Peyer's patch (tissue), 4 donors: ENCODE data around the gene TMSB10. TPM values are rescaled to one million over a fixed set of nuclear protein-coding genes. Genes with fewer than 3 reads are reported as not detected.

Source experiments
- DNase-seq, 3 donors: peaks; one replicate each; pipeline ENCODE4 v3.0.0-alpha.2; 2017 to 2019
- H3K27ac ChIP-seq, 4 donors: fragments of 200-600 bp; sonication (generic); one replicate each; pipeline ENCODE4 v1.5.1; 2016 to 2019
- H3K27me3 ChIP-seq, 2 donors: fragments of 200-600 bp; sonication (generic); one replicate each; pipeline ENCODE4 v1.5.1; 2019
- H3K36me3 ChIP-seq, 3 donors: fragments of 200-600 bp; sonication (generic); one replicate each; pipeline ENCODE4 v1.5.1; 2016 to 2019
- H3K4me1 ChIP-seq, 4 donors: fragments of 200-600 bp; sonication (generic); one replicate each; pipeline ENCODE4 v1.5.1; 2016 to 2019
- H3K4me3 ChIP-seq, 4 donors: fragments of 200-600 bp; sonication (generic); 1 replicate in 3 of 4; 2 replicates in 1 of 4; pipeline ENCODE4 v1.5.1; 2016 to 2019; ENCODE audit warnings: mild to moderate bottlenecking in 1 of 4
- H3K9me3 ChIP-seq, 4 donors: fragments of 200-600 bp; sonication (generic); one replicate each; pipeline ENCODE4 v1.5.1; 2016 to 2019; ENCODE audit warnings: mild to moderate bottlenecking in 1 of 4
- CTCF ChIP-seq, 6 experiments: fragments of 450-650 bp in 4 of 6; fragments of 200-600 bp in 2 of 6; sonication (generic) in 1 of 6; IDR thresholded peaks; one replicate each; pipeline ENCODE4 v1.5.1; 2017 to 2019; ENCODE audit warnings: antibody characterized with exemption in 6 of 6, mild to moderate bottlenecking in 3 of 6, moderate library complexity in 1 of 6
- POLR2A ChIP-seq, 2 donors: fragments of 450-650 bp; IDR thresholded peaks; one replicate each; pipeline ENCODE4 v1.5.1; 2017; ENCODE audit warnings: antibody characterized with exemption in 2 of 2, mild to moderate bottlenecking in 2 of 2, moderate library complexity in 2 of 2
- total RNA-seq, 4 donors: library from RNA; depleted of rRNA; stranded (reverse); fragments of >200 nt; gene quantifications; one replicate each; pipeline ENCODE4 v1.1.0, GENCODE V29; 2016

The TMSB10 gene
- total RNA-seq, 4 donors from 2014 or later = 3,771 to 5,073 (median 4,495) TPM

DNA sequence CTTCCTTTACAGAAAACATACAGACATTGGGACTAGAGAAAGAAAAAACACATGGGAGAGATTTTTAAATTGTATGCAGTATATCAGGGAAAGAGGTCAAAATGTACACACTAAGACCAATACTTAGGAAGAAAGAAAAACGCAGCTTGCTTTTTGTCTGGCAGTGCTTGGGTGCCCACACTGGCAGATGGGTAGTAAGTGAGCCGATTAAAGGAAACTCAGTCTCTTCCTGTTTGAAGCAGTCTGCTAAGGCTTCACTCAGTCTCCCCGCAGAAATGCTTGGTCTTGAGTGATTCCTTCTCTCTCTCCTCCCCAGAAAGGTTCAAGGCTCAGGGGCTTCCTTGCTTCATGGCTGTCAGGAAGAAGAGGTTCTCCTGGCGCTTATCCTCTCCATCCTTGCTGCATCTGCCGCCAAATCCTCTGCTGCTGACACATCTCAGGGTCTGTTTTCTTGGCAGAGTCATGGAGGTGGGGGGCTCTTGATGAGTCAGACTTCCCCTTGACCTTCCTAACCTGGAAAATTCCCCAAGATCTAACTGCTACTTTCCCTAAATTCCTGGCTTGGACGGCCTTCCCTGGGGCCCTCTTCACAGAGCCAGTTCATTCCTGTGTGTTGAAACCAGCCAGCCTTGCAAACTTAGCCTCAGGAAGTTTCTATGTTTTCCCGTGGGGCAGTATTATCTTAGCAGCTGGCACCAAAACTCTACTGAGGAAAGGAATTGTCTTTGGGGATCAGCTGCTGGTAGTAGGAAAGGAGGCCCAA, 10.5 kb upstream of the TMSB10 start:
- H3K9me3 ChIP-seq = no peaks in the 10 kb centered on the region
- H3K27me3 ChIP-seq = no peaks in the 10 kb centered on the region
- no peaks in the 10 kb centered on the region for H3K36me3 ChIP-seq
- H3K4me3 ChIP-seq = no peak overlapping the region
- H3K4me1 ChIP-seq = peaks cover 3 to 26% (median 13%) of the 10 kb centered on the region in 4 donors
- no peak for TF ChIP-seq CTCF (IDR thresholded peaks at IDR 0.05)
- TF ChIP-seq POLR2A (IDR thresholded peaks at IDR 0.05) = no peak
- DNase-seq = peak in 2 of 3 donors; percentile 47 to 59
- H3K27ac ChIP-seq = peak overlapping the region in 3 of 4 donors; percentile 4 to 76 (median 42)

- Histone ChIP-seq H3K4me1 (peaks cover 3 to 26% (median 13%) of the 10 kb centered on the region in 4 donors), H3K27ac (no peak overlapping the region), H3K27me3 (no peaks in the 10 kb centered on the region), H3K9me3 (no peaks in the 10 kb centered on the region), H3K4me3 (no peak overlapping the region), H3K36me3 (no peaks in the 10 kb centered on the region)
- no peak for DNase-seq
- TF ChIP-seq CTCF (IDR thresholded peaks at IDR 0.05) = no peak
- no peak for TF ChIP-seq POLR2A (IDR thresholded peaks at IDR 0.05)
Measured at GRCh38 chr2:84896567-84896966, 8.9 kb upstream of the TMSB10 start.

DNA sequence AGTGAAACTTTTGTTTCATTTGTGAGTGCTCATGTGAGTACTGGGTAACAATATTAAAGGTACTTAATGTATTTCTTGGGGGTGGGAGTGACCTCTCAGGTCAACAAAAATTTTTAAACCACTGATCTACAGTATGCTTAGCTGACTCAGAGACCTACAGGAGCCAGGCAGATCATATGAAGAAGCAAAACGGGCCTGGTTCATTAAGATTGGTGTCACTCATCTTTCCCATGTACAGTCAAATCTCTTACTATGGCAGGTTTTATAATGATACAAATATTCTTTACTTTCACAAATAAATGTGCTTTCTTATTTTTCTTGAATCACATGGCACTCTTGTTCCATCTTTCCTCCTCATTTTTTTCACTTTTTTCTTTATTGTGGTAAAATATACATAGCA, 7.7 kb upstream of the TMSB10 start:
- DNase-seq = no peak
- Histone ChIP-seq H3K36me3 (no peaks in the 10 kb centered on the region), H3K27ac (peak overlapping the region; percentile 52 to 76 (median 64)), H3K4me1 (peaks cover 3 to 26% (median 13%) of the 10 kb centered on the region in 4 donors), H3K27me3 (no peaks in the 10 kb centered on the region), H3K9me3 (no peaks in the 10 kb centered on the region), H3K4me3 (no peak overlapping the region)
- TF ChIP-seq POLR2A (IDR thresholded peaks at IDR 0.05) = no peak
- TF ChIP-seq CTCF (IDR thresholded peaks at IDR 0.05) = no peak

DNA sequence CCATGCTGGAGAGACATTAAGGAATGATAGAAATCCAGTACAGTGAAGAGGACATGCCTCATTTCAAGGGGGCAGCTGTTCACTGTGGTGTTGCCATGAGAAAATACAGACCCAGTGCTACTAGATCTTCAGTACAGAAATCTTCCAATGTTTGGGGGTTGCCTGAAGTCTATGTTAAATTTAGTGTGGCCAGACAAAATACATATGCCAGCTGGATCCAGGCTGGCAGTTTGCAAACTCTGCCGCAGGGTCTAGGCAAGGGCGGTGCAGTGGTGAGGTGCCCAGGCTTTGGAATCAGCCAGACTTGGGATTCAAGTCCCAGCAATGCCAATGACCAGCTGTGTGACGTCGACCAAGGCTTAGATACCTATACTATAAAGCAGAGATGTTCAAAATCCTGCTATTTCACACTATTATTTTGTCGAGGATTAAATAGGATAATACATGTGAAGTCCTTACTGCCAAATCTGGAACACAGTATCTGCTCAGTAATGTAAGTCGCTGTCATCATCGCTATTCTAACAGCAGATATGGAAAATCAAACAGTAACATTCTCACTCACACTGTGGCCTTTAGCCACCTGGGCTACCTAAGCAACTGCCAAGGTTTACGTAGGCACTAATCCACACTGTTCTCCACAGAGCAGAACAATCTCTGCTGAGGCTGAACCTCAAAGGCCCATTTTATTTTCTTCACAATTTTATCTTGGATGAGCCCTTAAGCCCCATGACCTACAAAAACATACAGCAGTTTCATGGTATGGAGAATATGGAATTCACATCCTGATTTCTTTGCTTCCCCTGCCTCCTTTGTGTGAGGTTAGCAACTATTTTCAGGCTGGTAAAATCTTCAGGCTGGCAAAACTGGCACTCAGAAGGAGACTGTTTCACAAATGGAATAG, 5.9 kb upstream of the TMSB10 start:
- TF ChIP-seq POLR2A (IDR thresholded peaks at IDR 0.05) (no peak), CTCF (IDR thresholded peaks at IDR 0.05) (no peak)
- H3K9me3 ChIP-seq = no peaks in the 10 kb centered on the region
- H3K4me3 ChIP-seq = no peak overlapping the region
- H3K27me3 ChIP-seq = no peaks in the 10 kb centered on the region
- no peak for DNase-seq
- H3K4me1 ChIP-seq = peaks cover 3 to 23% (median 10%) of the 10 kb centered on the region in 4 donors
- no peaks in the 10 kb centered on the region for H3K36me3 ChIP-seq
- H3K27ac ChIP-seq = peak overlapping the region; percentile 52 to 76 (median 70)

- Histone ChIP-seq H3K4me3 (no peak overlapping the region), H3K27me3 (no peaks in the 10 kb centered on the region), H3K4me1 (peaks cover 3 to 19% (median 7%) of the 10 kb centered on the region in 4 donors), H3K27ac (no peak overlapping the region), H3K36me3 (no peaks in the 10 kb centered on the region), H3K9me3 (no peaks in the 10 kb centered on the region)
- no peak for DNase-seq
- no peak for TF ChIP-seq POLR2A (IDR thresholded peaks at IDR 0.05)
- TF ChIP-seq CTCF (IDR thresholded peaks at IDR 0.05) = no peak
Measured at GRCh38 chr2:84900971-84901370, 4.5 kb upstream of the TMSB10 start.
